ENCODE measurements around the gene TRIM17.

GRCh38 chr1:228428412-228428811, 11.8 kb upstream of the TRIM17 start:
- TF ChIP-seq CTCF (IDR thresholded peaks at IDR 0.05) (no peak), POLR2A (IDR thresholded peaks at IDR 0.05) (no peak)
